KMS-11 (cell line): ENCODE measurements around the gene INPP5E.

Source experiments
- H2AFZ ChIP-seq: fragments of 200-600 bp; sonication (generic); 2 replicates; pipeline ENCODE4 v1.6.1; 2016; ENCODE audit warnings: antibody characterized with exemption, mixed run types, low read depth
- H3K27ac ChIP-seq: fragments of 200-600 bp; sonication (generic); 2 replicates; pipeline ENCODE4 v1.6.1; 2016; ENCODE audit warnings: mild to moderate bottlenecking, mixed run types
- H3K27me3 ChIP-seq: fragments of 200-600 bp; sonication (generic); 2 replicates; pipeline ENCODE4 v1.6.1; 2017; ENCODE audit warnings: mild to moderate bottlenecking, low read depth, mixed run types, moderate library complexity; ENCODE audit not compliant: insufficient read depth
- H3K36me3 ChIP-seq: fragments of 200-600 bp; sonication (generic); 2 replicates; pipeline ENCODE4 v1.6.1; 2017; ENCODE audit warnings: mild to moderate bottlenecking, mixed run types; ENCODE audit not compliant: insufficient read depth
- H3K4me1 ChIP-seq: fragments of 200-600 bp; sonication (generic); 2 replicates; pipeline ENCODE4 v1.6.1; 2016; ENCODE audit warnings: mild to moderate bottlenecking, low read depth, mixed run types; ENCODE audit not compliant: poor library complexity, severe bottlenecking
- H3K4me2 ChIP-seq: fragments of 200-600 bp; sonication (generic); 2 replicates; pipeline ENCODE4 v1.7.0; 2016; ENCODE audit warnings: mild to moderate bottlenecking, mixed run types
- H3K4me3 ChIP-seq: fragments of 200-600 bp; sonication (generic); IDR thresholded peaks from 2 replicates; pipeline ENCODE4 v1.6.1; 2017; ENCODE audit warnings: low read depth, low read length, mixed read lengths; ENCODE audit not compliant: insufficient read depth
- H3K79me2 ChIP-seq: fragments of 200-600 bp; sonication (generic); 2 replicates; pipeline ENCODE4 v1.6.1; 2016; ENCODE audit warnings: low read depth, mixed run types; ENCODE audit not compliant: insufficient read depth
- H3K9ac ChIP-seq: fragments of 200-600 bp; sonication (generic); 2 replicates; pipeline ENCODE4 v1.6.1; 2016; ENCODE audit warnings: mild to moderate bottlenecking, mixed run types
- H4K20me1 ChIP-seq: fragments of 200-600 bp; sonication (generic); 2 replicates; pipeline ENCODE4 v1.6.1; 2016; ENCODE audit warnings: mild to moderate bottlenecking, mixed run types; ENCODE audit not compliant: insufficient read depth
- TF ChIP-seq, protein P1 (sequence below): fragments of 200-600 bp; sonication (generic); conservative IDR thresholded peaks from 2 replicates; pipeline ENCODE4 v1.6.1; 2017; ENCODE audit warnings: low read depth, mild to moderate bottlenecking, antibody characterized with exemption, low read length, moderate library complexity, mixed read lengths

The INPP5E gene

DNA sequence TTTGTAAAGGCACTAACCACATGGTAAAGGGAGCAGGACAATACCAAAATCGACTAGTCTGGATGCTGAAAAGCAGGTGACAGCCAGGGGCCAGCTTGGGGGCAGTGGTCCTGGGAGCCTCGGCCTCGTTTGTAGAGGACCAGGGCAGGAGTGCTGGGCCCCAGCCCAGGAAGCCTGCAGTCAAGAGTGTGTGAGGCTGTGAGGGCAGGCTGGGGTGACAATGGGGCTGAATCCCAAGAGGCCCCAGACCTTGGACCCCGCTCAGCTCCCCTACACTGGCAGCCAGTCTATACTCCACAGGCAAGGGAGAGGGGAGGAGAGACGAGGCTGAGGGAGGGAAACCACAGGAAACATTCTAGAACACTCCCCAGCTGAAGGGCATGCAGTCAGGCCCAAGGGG lies 2.6 kb upstream of the INPP5E start:
- TF ChIP-seq, protein P1, sequence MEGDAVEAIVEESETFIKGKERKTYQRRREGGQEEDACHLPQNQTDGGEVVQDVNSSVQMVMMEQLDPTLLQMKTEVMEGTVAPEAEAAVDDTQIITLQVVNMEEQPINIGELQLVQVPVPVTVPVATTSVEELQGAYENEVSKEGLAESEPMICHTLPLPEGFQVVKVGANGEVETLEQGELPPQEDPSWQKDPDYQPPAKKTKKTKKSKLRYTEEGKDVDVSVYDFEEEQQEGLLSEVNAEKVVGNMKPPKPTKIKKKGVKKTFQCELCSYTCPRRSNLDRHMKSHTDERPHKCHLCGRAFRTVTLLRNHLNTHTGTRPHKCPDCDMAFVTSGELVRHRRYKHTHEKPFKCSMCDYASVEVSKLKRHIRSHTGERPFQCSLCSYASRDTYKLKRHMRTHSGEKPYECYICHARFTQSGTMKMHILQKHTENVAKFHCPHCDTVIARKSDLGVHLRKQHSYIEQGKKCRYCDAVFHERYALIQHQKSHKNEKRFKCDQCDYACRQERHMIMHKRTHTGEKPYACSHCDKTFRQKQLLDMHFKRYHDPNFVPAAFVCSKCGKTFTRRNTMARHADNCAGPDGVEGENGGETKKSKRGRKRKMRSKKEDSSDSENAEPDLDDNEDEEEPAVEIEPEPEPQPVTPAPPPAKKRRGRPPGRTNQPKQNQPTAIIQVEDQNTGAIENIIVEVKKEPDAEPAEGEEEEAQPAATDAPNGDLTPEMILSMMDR, result no peak
- Histone ChIP-seq H3K27me3 (no peaks in the 10 kb centered on the region), H3K79me2 (peaks cover 15% of the 10 kb centered on the region), H3K4me2 (no peak overlapping the region), H3K4me1 (peaks cover 18% of the 10 kb centered on the region), H3K9ac (no peak overlapping the region), H3K27ac (no peak overlapping the region), H3K4me3 (no peak overlapping the region), H4K20me1 (no peaks in the 10 kb centered on the region), H2AFZ (no peak overlapping the region), H3K36me3 (no peaks in the 10 kb centered on the region; the same call in 1 of the 2 replicates)

DNA sequence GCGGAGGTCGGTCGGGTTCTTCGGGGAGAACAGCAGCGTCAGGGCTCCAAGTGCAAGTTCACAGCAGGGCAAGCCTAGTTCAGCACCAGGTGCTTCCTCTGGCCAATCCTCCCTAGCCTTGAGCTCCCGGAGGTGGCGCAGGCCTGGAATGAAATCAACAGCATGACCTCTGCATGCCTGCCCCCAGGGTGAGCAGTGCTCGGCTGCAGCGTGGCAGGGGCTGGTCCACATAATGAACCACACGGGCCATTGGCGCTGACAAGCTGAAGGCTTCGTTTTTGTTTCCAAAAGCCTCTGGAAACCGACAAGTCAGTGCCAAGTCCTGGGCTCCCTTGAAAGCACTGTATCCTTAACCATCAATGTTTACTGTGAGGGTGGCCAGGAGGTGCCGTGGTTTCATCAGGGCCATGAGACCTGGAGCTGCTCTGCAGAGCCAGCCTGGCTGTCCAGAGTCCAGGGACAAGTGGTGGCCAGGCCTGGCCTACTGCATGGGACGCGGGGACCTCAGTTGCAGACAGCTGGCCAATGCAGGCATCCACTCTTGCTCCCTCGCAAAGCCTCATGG lies 2.1 kb upstream of the INPP5E start:
- Histone ChIP-seq H3K4me2 (no peak overlapping the region), H4K20me1 (no peaks in the 10 kb centered on the region), H3K4me3 (no peak overlapping the region), H3K27me3 (no peaks in the 10 kb centered on the region), H3K9ac (no peak overlapping the region), H3K36me3 (no peaks in the 10 kb centered on the region; the same call in 1 of the 2 replicates), H3K4me1 (peaks cover 20% of the 10 kb centered on the region), H2AFZ (no peak overlapping the region), H3K79me2 (peaks cover 20% of the 10 kb centered on the region), H3K27ac (no peak overlapping the region)
- TF ChIP-seq, protein P1, result no peak

DNA sequence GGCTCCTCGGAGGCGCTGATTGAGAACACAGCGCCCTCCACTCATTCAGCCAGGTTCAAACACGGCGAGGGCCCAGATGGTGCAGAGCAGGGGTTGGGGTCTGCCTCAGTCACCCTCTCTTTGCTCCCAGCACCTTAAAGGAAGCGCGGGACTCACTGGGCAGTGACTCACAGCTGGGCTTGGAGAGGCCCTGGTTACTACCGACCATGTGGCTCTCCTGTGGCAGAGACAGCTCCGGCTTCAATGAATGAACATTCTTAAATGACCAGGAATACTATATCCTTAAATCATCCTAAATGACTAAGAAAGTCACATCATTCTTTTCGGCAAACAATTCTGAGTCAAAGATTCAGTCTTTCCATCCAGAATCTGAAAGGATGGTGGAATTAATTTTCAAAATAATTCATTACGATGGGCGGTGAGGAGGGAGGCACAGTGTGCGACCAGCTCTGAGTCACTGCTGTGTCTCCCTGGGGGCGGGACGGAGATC lies 1.6 kb upstream of the INPP5E start:
- Histone ChIP-seq H3K27ac (no peak overlapping the region), H3K9ac (no peak overlapping the region)

DNA sequence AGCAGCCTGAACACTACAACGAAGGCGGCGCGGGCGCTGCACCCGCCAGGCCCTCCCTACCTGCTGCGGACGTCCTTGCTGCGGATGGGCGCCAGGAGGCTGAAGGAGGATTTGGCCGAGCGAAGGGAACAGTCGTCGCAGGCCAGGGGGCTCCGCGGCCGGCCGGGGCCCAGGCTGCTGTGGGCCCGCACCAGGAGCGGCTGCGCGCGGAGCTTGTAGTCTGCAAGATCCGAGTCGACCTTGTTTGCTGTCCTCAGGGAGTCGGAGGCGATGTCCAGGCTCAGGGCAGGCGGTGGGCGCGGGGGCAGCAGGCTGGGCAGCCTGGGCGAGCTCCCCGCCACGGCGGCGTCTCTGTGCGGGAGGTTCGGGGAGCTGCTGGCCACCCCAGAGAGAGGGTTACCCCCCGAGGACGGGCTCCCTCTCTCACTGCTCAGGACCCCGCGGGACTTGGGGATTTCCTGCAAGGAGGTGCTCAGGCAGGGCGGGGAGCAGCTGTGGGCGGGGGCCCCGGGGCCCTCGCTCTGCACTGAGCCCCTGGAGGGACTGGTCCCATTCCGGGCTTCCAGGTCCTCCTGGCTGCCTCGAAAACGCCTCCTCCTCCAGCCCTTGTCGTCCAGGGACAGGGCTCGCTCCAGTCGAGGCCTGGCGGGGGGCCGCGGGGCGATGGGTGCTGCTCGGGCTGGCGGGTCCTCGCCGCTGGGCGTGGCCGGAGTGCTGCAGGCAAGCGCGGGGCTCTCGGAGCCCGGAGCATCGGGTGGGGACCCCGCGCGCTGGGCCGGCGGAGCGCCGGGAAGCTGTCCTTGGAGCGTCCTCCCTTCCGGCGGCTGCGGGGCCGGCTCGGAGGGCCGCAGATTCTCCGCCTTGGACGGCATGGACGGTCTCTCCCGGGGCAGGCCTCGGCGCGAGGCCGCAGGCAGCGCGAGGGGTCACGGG lies 831 bp downstream of the INPP5E start:
- Histone ChIP-seq H3K36me3 (no peaks in the 10 kb centered on the region), H3K27me3 (no peaks in the 10 kb centered on the region), H3K4me3 (no peak overlapping the region), H3K27ac (peak overlapping the region; percentile 32; the same call in 1 of the 2 replicates), H3K4me1 (peaks cover 20% of the 10 kb centered on the region), H3K4me2 (peak overlapping the region; percentile 81), H3K9ac (peak overlapping the region; percentile 65), H4K20me1 (no peaks in the 10 kb centered on the region), H2AFZ (peak overlapping the region; percentile 44), H3K79me2 (peaks cover 34% of the 10 kb centered on the region)
- TF ChIP-seq, protein P1, result no peak

More for the DNA sequence above, 1.6 kb upstream of the INPP5E start:
- Histone ChIP-seq H3K27me3 (no peaks in the 10 kb centered on the region), H4K20me1 (no peaks in the 10 kb centered on the region), H3K4me3 (no peak overlapping the region), H3K4me1 (peaks cover 20% of the 10 kb centered on the region), H3K36me3 (no peaks in the 10 kb centered on the region), H3K4me2 (no peak overlapping the region), H2AFZ (no peak overlapping the region), H3K79me2 (peaks cover 26% of the 10 kb centered on the region)
- TF ChIP-seq, protein P1, result no peak
